ENCODE measurements around the gene EDIL3. TPM values are rescaled to one million over a fixed set of nuclear protein-coding genes. Genes with fewer than 3 reads are reported as not detected.

Gene EDIL3
- total RNA-seq, 4 donors from 2014 or later: 15.9 to 29.3 (median 24.8) TPM

GRCh38 chr5:84016085-84016484, 368.6 kb downstream of the EDIL3 start:
- 80 to 89% methylated on average over 3 of the region's 3 CpGs for WGBS, 2 donors

GRCh38 chr5:84014966-84015365, 369.7 kb downstream of the EDIL3 start:
- Histone ChIP-seq H3K9me3 (no peaks in the 10 kb centered on the region), H3K4me3 (no peak overlapping the region), H3K27me3 (no peaks in the 10 kb centered on the region), H3K4me1 (no peaks in the 10 kb centered on the region), H3K36me3 (no peaks in the 10 kb centered on the region), H3K27ac (no peak overlapping the region)
- TF ChIP-seq CTCF (IDR thresholded peaks at IDR 0.05) (no peak), POLR2A (IDR thresholded peaks at IDR 0.05) (no peak), EP300 (IDR thresholded peaks at IDR 0.05) (no peak)
- no peak for DNase-seq (ENCODE audit: low spot score in 2 of 2)

More at GRCh38 chr5:84016085-84016484, 368.6 kb downstream of the EDIL3 start:
- no peak for DNase-seq (ENCODE audit: low spot score in 2 of 2)
- H3K27me3 ChIP-seq: no peaks in the 10 kb centered on the region
- H3K36me3 ChIP-seq: no peaks in the 10 kb centered on the region
- no peaks in the 10 kb centered on the region for H3K4me1 ChIP-seq
- TF ChIP-seq EP300 (IDR thresholded peaks at IDR 0.05): no peak
- TF ChIP-seq CTCF (IDR thresholded peaks at IDR 0.05): no peak
- TF ChIP-seq POLR2A (IDR thresholded peaks at IDR 0.05): no peak
- H3K4me3 ChIP-seq: no peak overlapping the region
- H3K9me3 ChIP-seq: no peaks in the 10 kb centered on the region
- H3K27ac ChIP-seq: no peak overlapping the region

- no peaks in the 10 kb centered on the region for H3K36me3 ChIP-seq
- H3K4me3 ChIP-seq: no peak overlapping the region
- peaks cover 0 to 2% (median 0%) of the 10 kb centered on the region in 4 donors for H3K9me3 ChIP-seq
- no peaks in the 10 kb centered on the region for H3K27me3 ChIP-seq
- WGBS, 2 donors: 77 to 81% methylated on average over 2 of the region's 2 CpGs
- no peak for DNase-seq (ENCODE audit: low spot score in 2 of 2)
- TF ChIP-seq POLR2A (IDR thresholded peaks at IDR 0.05) (no peak), EP300 (IDR thresholded peaks at IDR 0.05) (no peak), CTCF (IDR thresholded peaks at IDR 0.05) (no peak)
- no peak overlapping the region for H3K27ac ChIP-seq
- no peaks in the 10 kb centered on the region for H3K4me1 ChIP-seq
Observed at GRCh38 chr5:83993803-83994202, 390.9 kb downstream of the EDIL3 start.

- no peaks in the 10 kb centered on the region for H3K9me3 ChIP-seq
- TF ChIP-seq POLR2A (IDR thresholded peaks at IDR 0.05): no peak
- no peak for TF ChIP-seq CTCF (IDR thresholded peaks at IDR 0.05)
- no peak for TF ChIP-seq EP300 (IDR thresholded peaks at IDR 0.05)
- no peak overlapping the region for H3K4me3 ChIP-seq
- no peak for DNase-seq (ENCODE audit: low spot score in 2 of 2)
- no peaks in the 10 kb centered on the region for H3K36me3 ChIP-seq
- 94 to 97% methylated on average over 9 of the region's 9 CpGs for WGBS, 2 donors
- no peaks in the 10 kb centered on the region for H3K27me3 ChIP-seq
- H3K27ac ChIP-seq: no peak overlapping the region
- no peaks in the 10 kb centered on the region for H3K4me1 ChIP-seq
Observed at GRCh38 chr5:83991566-83992224, 393.0 kb downstream of the EDIL3 start.

GRCh38 chr5:83988293-83988685, 396.4 kb downstream of the EDIL3 start:
- H3K4me3 ChIP-seq: no peak overlapping the region
- H3K27me3 ChIP-seq: no peaks in the 10 kb centered on the region
- TF ChIP-seq CTCF (IDR thresholded peaks at IDR 0.05) (no peak), EP300 (IDR thresholded peaks at IDR 0.05) (no peak), POLR2A (IDR thresholded peaks at IDR 0.05) (no peak)
- no peak for DNase-seq (ENCODE audit: low spot score in 2 of 2)
- no peak overlapping the region for H3K27ac ChIP-seq
- no peaks in the 10 kb centered on the region for H3K4me1 ChIP-seq
- no peaks in the 10 kb centered on the region for H3K36me3 ChIP-seq
- no peaks in the 10 kb centered on the region for H3K9me3 ChIP-seq

Data from tibial nerve (tissue), 4 donors.